Keratinocyte (primary cell): ENCODE data around the gene GSC2. TPM values are rescaled to one million over a fixed set of nuclear protein-coding genes. Genes with fewer than 3 reads are reported as not detected.
A peak's percentile ranks its signal among the peaks of the same experiment; 100 is the strongest.

Experiments used
- DNase-seq: peaks from one replicate; pipeline ENCODE4 v3.0.0-alpha.2; 2011; ENCODE audit warnings: low read depth, missing footprints, low spot score
- FAIRE-seq: peaks from 2 replicates; lab custom pipeline; 2011; peaks lifted over from hg19 to GRCh38; lab: Jason Lieb, UNC
- H2AFZ ChIP-seq: 2 replicates; pipeline ENCODE4 v1.6.0; 2012; ENCODE audit warnings: low read length, control low read depth, inconsistent platforms; ENCODE audit not compliant: control insufficient read depth
- H3K27ac ChIP-seq: 2 replicates; pipeline ENCODE4 v1.5.1; 2011; ENCODE audit warnings: low read length; ENCODE audit not compliant: control insufficient read depth, insufficient read depth
- H3K27me3 ChIP-seq: 3 replicates; pipeline ENCODE4 v1.6.0; 2011; ENCODE audit warnings: low read length; ENCODE audit not compliant: control insufficient read depth, insufficient read depth; ENCODE audit errors: extremely low read depth
- H3K36me3 ChIP-seq, 2 experiments: 2 replicates in 1 of 2; 3 replicates in 1 of 2; pipeline ENCODE4 v1.5.1; 2011; ENCODE audit warnings: low read length in 2 of 2, mild to moderate bottlenecking in 1 of 2; ENCODE audit not compliant: control insufficient read depth in 2 of 2, insufficient read depth in 2 of 2; ENCODE audit errors: extremely low read depth in 1 of 2
- H3K4me1 ChIP-seq: 3 replicates; pipeline ENCODE4 v1.5.1; 2011; ENCODE audit warnings: low read length; ENCODE audit not compliant: control insufficient read depth, insufficient read depth; ENCODE audit errors: extremely low read depth
- H3K4me2 ChIP-seq: 3 replicates; pipeline ENCODE4 v1.6.0; 2011; ENCODE audit warnings: low read depth, low read length; ENCODE audit not compliant: control insufficient read depth, insufficient read depth; ENCODE audit errors: extremely low read depth
- H3K4me3 ChIP-seq, 3 experiments: fragments of 200-600 bp in 1 of 3; sonication (generic) in 1 of 3; 2 replicates in 2 of 3; 3 replicates in 1 of 3; pipeline ENCODE4 v1.5.1; 2011 to 2016; ENCODE audit warnings: low read length in 3 of 3, mild to moderate bottlenecking in 3 of 3, control low read depth in 2 of 3, inconsistent platforms in 1 of 3, low read depth in 1 of 3, mixed read lengths in 1 of 3, mixed run types in 1 of 3, moderate library complexity in 1 of 3; ENCODE audit not compliant: control insufficient read depth in 2 of 3, insufficient read depth in 2 of 3; ENCODE audit errors: extremely low read depth in 1 of 3
- H3K79me2 ChIP-seq: 2 replicates; pipeline ENCODE4 v1.6.0; 2012; ENCODE audit warnings: low read length; ENCODE audit not compliant: control insufficient read depth, insufficient read depth
- H3K9ac ChIP-seq: 3 replicates; pipeline ENCODE4 v1.6.0; 2011; ENCODE audit warnings: low read length; ENCODE audit not compliant: control insufficient read depth, insufficient read depth; ENCODE audit errors: extremely low read depth
- H3K9me1 ChIP-seq: 3 replicates; pipeline ENCODE4 v1.6.0; 2011; ENCODE audit warnings: low read length; ENCODE audit not compliant: control insufficient read depth, insufficient read depth; ENCODE audit errors: extremely low read depth
- H3K9me3 ChIP-seq: 2 replicates; pipeline ENCODE4 v1.5.1; 2012; ENCODE audit warnings: low read depth, low read length; ENCODE audit not compliant: control insufficient read depth
- H4K20me1 ChIP-seq: 3 replicates; pipeline ENCODE4 v1.6.0; 2011; ENCODE audit warnings: low read length; ENCODE audit not compliant: control insufficient read depth, insufficient read depth; ENCODE audit errors: extremely low read depth
- CTCF ChIP-seq, 3 experiments: IDR thresholded peaks in 1 of 3; conservative IDR thresholded peaks in 1 of 3; optimal IDR thresholded peaks in 1 of 3; 2 replicates in 2 of 3; 3 replicates in 1 of 3; pipeline versions ENCODE3 to v1.5.1; 2011; ENCODE audit warnings: low read length in 3 of 3, mild to moderate bottlenecking in 3 of 3, moderate library complexity in 2 of 3, control low read depth in 1 of 3, inconsistent platforms in 1 of 3; ENCODE audit not compliant: insufficient read depth in 2 of 3; ENCODE audit errors: extremely low read depth in 1 of 3
- EZH2 ChIP-seq: IDR thresholded peaks from one replicate; pipeline ENCODE4 v1.6.1; 2012; ENCODE audit warnings: inconsistent platforms, mild to moderate bottlenecking, low read length, moderate library complexity
- dilution Hi-C: fragments of 300-500 bp; cut with MboI; formaldehyde crosslinking; loops from one replicate; pipeline ENCODE4 v1.7.0; 2020; ENCODE audit warnings: low sequenced_read_pairs; ENCODE audit not compliant: extremely low pct_ligation_motif_present
- polyA plus RNA-seq, 5 experiments: library from polyadenylated mRNA; depleted of rRNA in 3 of 5; stranded (reverse) in 3 of 5; stranded (forward) in 1 of 5; unstranded in 1 of 5; fragments of >200 nt; gene quantifications; 1 replicate in 1 of 5; 2 replicates in 3 of 5; 3 replicates in 1 of 5; pipeline versions ENCODE4 v1.2.1 to v1.2.3, GENCODE V29; 2011 to 2012; ENCODE audit warnings: missing spikeins in 2 of 5, low read depth in 1 of 5, low replicate concordance in 1 of 5

GSC2 gene
- polyA plus RNA-seq, 1 donor (not counting 4 experiments of a cell fraction or from before 2014, with no cell fraction given): not detected

GRCh38 chr22:19131685-19132015 lies 18.4 kb downstream of the GSC2 start:
- no peaks in the 10 kb centered on the region for H3K27me3 ChIP-seq

GRCh38 chr22:19130959-19131684 lies 19.0 kb downstream of the GSC2 start, which contains the start of gene TSSK2:
TSSK2 (plus strand) TSS chr22:19131308; CDS start chr22:19131400, 92 bp downstream.
- dilution Hi-C loops: no loop called here
- H3K27ac ChIP-seq: peak within 1 kb of the TSS; percentile 45
- FAIRE-seq: no peak

More at GRCh38 chr22:19131685-19132015, 18.4 kb downstream of the GSC2 start:
- dilution Hi-C loops: no loop called here
- H3K27ac ChIP-seq: no peak overlapping the region
- FAIRE-seq (no peak), DNase-seq (no peak)
- H3K9ac ChIP-seq: no peak overlapping the region
- H3K4me1 ChIP-seq: peaks cover 19% of the 10 kb centered on the region
- TF ChIP-seq CTCF (optimal IDR thresholded peaks at IDR 0.05 in 1 of 3, IDR thresholded peaks at IDR 0.05 in 1 of 3, conservative IDR thresholded peaks at IDR 0.05 in 1 of 3; ENCODE audit: extremely low read depth in 1 of 3, insufficient read depth in 2 of 3, low read length in 3 of 3) (no peak), EZH2 (no peak)
- peaks cover 17% of the 10 kb centered on the region in 2 experiments for H3K36me3 ChIP-seq
- H3K9me1 ChIP-seq: peaks cover 3% of the 10 kb centered on the region
- H3K4me3 ChIP-seq: no peak overlapping the region
- H3K9me3 ChIP-seq: no peaks in the 10 kb centered on the region
- no peak overlapping the region for H3K4me2 ChIP-seq
- no peak overlapping the region for H2AFZ ChIP-seq
- no peaks in the 10 kb centered on the region for H3K79me2 ChIP-seq
- no peaks in the 10 kb centered on the region for H4K20me1 ChIP-seq

More at GRCh38 chr22:19130959-19131684, 19.0 kb downstream of the GSC2 start, which contains the start of gene TSSK2:
- TF ChIP-seq EZH2 (no peak), CTCF (optimal IDR thresholded peaks at IDR 0.05 in 1 of 3, IDR thresholded peaks at IDR 0.05 in 1 of 3, conservative IDR thresholded peaks at IDR 0.05 in 1 of 3; ENCODE audit: extremely low read depth in 1 of 3, insufficient read depth in 2 of 3, low read length in 3 of 3) (no peak)
- H3K79me2 ChIP-seq: no peaks in the 10 kb centered on the region
- H3K9ac ChIP-seq: no peak within 1 kb of the TSS
- peaks cover 17% of the 10 kb centered on the region in 2 experiments for H3K36me3 ChIP-seq
- DNase-seq: no peak
- no peaks in the 10 kb centered on the region for H3K27me3 ChIP-seq
- no peak within 1 kb of the TSS for H2AFZ ChIP-seq
- H3K9me1 ChIP-seq: peaks cover 3% of the 10 kb centered on the region
- peaks cover 19% of the 10 kb centered on the region for H3K4me1 ChIP-seq
- no peaks in the 10 kb centered on the region for H4K20me1 ChIP-seq
- peak within 1 kb of the TSS; percentile 41 for H3K4me2 ChIP-seq
- no peak within 1 kb of the TSS for H3K4me3 ChIP-seq
- H3K9me3 ChIP-seq: no peaks in the 10 kb centered on the region
